ENCODE measurements around the gene P3H2.

GRCh38 chr3:190117981-190118380 is 2.7 kb downstream of the P3H2 start:
- TF ChIP-seq CTCF (IDR thresholded peaks at IDR 0.05) (no peak), POLR2A (IDR thresholded peaks at IDR 0.05) (no peak)
